Measurements from ENCODE around the gene MAP2K3.

MAP2K3 gene

GRCh38 chr17:21351366-21352065, 67.0 kb downstream of the MAP2K3 start:
- peak overlapping the region; percentile 61 for H3K27ac Mint-ChIP-seq
- H3K9me3 Mint-ChIP-seq = no peaks in the 10 kb centered on the region
- no peak overlapping the region for H3K4me3 Mint-ChIP-seq
- peaks cover 3% of the 10 kb centered on the region for H3K4me1 Mint-ChIP-seq (ENCODE audit: low read depth)
- no peaks in the 10 kb centered on the region for H3K36me3 Mint-ChIP-seq (ENCODE audit: low read depth)
- no peaks in the 10 kb centered on the region for H3K27me3 Mint-ChIP-seq

GRCh38 chr17:21352221-21352980, 67.9 kb downstream of the MAP2K3 start:
- no peak overlapping the region for H3K27ac Mint-ChIP-seq
- no peaks in the 10 kb centered on the region for H3K9me3 Mint-ChIP-seq
- H3K4me1 Mint-ChIP-seq (ENCODE audit: low read depth) = peaks cover 3% of the 10 kb centered on the region
- H3K27me3 Mint-ChIP-seq = no peaks in the 10 kb centered on the region
- no peak overlapping the region for H3K4me3 Mint-ChIP-seq
- no peaks in the 10 kb centered on the region for H3K36me3 Mint-ChIP-seq (ENCODE audit: low read depth)

- Mint-ChIP-seq H3K4me1 (ENCODE audit: low read depth) (peaks cover 3% of the 10 kb centered on the region), H3K27ac (no peak overlapping the region), H3K4me3 (no peak overlapping the region), H3K27me3 (no peaks in the 10 kb centered on the region), H3K36me3 (ENCODE audit: low read depth) (no peaks in the 10 kb centered on the region), H3K9me3 (no peaks in the 10 kb centered on the region)
These were observed 68.4 kb downstream of the MAP2K3 start for GRCh38 chr17:21352981-21353265.

- Mint-ChIP-seq H3K27me3 (no peaks in the 10 kb centered on the region), H3K4me3 (no peak overlapping the region), H3K4me1 (ENCODE audit: low read depth) (no peaks in the 10 kb centered on the region), H3K27ac (no peak overlapping the region), H3K36me3 (ENCODE audit: low read depth) (no peaks in the 10 kb centered on the region), H3K9me3 (no peaks in the 10 kb centered on the region)
These were observed 69.0 kb downstream of the MAP2K3 start for GRCh38 chr17:21353326-21354010.

- no peaks in the 10 kb centered on the region for H3K27me3 Mint-ChIP-seq
- no peaks in the 10 kb centered on the region for H3K9me3 Mint-ChIP-seq
- H3K36me3 Mint-ChIP-seq (ENCODE audit: low read depth) = no peaks in the 10 kb centered on the region
- H3K27ac Mint-ChIP-seq = no peak overlapping the region
- no peaks in the 10 kb centered on the region for H3K4me1 Mint-ChIP-seq (ENCODE audit: low read depth)
- H3K4me3 Mint-ChIP-seq = no peak overlapping the region
These were observed 70.4 kb downstream of the MAP2K3 start for GRCh38 chr17:21354796-21355385.

GRCh38 chr17:21355586-21355985, 71.1 kb downstream of the MAP2K3 start:
- Mint-ChIP-seq H3K4me1 (ENCODE audit: low read depth) (no peaks in the 10 kb centered on the region), H3K36me3 (ENCODE audit: low read depth) (no peaks in the 10 kb centered on the region), H3K27ac (no peak overlapping the region), H3K27me3 (no peaks in the 10 kb centered on the region), H3K9me3 (no peaks in the 10 kb centered on the region), H3K4me3 (no peak overlapping the region)

- no peak overlapping the region for H3K4me3 Mint-ChIP-seq
- H3K36me3 Mint-ChIP-seq (ENCODE audit: low read depth) = no peaks in the 10 kb centered on the region
- no peaks in the 10 kb centered on the region for H3K27me3 Mint-ChIP-seq
- H3K27ac Mint-ChIP-seq = no peak overlapping the region
- H3K4me1 Mint-ChIP-seq (ENCODE audit: low read depth) = no peaks in the 10 kb centered on the region
- no peaks in the 10 kb centered on the region for H3K9me3 Mint-ChIP-seq
These were observed 72.1 kb downstream of the MAP2K3 start for GRCh38 chr17:21356537-21357127.

- Mint-ChIP-seq H3K27ac (no peak overlapping the region), H3K27me3 (no peaks in the 10 kb centered on the region), H3K36me3 (ENCODE audit: low read depth) (no peaks in the 10 kb centered on the region), H3K9me3 (no peaks in the 10 kb centered on the region), H3K4me1 (ENCODE audit: low read depth) (no peaks in the 10 kb centered on the region), H3K4me3 (no peak overlapping the region)
These were observed 72.8 kb downstream of the MAP2K3 start for GRCh38 chr17:21357281-21357680.

- H3K36me3 Mint-ChIP-seq (ENCODE audit: low read depth) = no peaks in the 10 kb centered on the region
- no peaks in the 10 kb centered on the region for H3K27me3 Mint-ChIP-seq
- no peaks in the 10 kb centered on the region for H3K4me1 Mint-ChIP-seq (ENCODE audit: low read depth)
- no peaks in the 10 kb centered on the region for H3K9me3 Mint-ChIP-seq
- H3K4me3 Mint-ChIP-seq = no peak overlapping the region
- H3K27ac Mint-ChIP-seq = no peak overlapping the region
These were observed 73.5 kb downstream of the MAP2K3 start for GRCh38 chr17:21357696-21358656.

- H3K4me3 Mint-ChIP-seq = no peak overlapping the region
These were observed 74.4 kb downstream of the MAP2K3 start for GRCh38 chr17:21358682-21359482.

GRCh38 chr17:21359483-21359840, 75.0 kb downstream of the MAP2K3 start:
- Mint-ChIP-seq H3K4me1 (ENCODE audit: low read depth) (no peaks in the 10 kb centered on the region), H3K27me3 (no peaks in the 10 kb centered on the region), H3K9me3 (no peaks in the 10 kb centered on the region), H3K36me3 (ENCODE audit: low read depth) (no peaks in the 10 kb centered on the region), H3K27ac (peak overlapping the region; percentile 27), H3K4me3 (no peak overlapping the region)

More at GRCh38 chr17:21358682-21359482, 74.4 kb downstream of the MAP2K3 start:
- Mint-ChIP-seq H3K27me3 (no peaks in the 10 kb centered on the region), H3K36me3 (ENCODE audit: low read depth) (no peaks in the 10 kb centered on the region), H3K9me3 (no peaks in the 10 kb centered on the region), H3K4me1 (ENCODE audit: low read depth) (no peaks in the 10 kb centered on the region), H3K27ac (peak overlapping the region; percentile 27)

GRCh38 chr17:21360048-21360447, 75.5 kb downstream of the MAP2K3 start:
- Mint-ChIP-seq H3K9me3 (no peaks in the 10 kb centered on the region), H3K27me3 (no peaks in the 10 kb centered on the region), H3K4me1 (ENCODE audit: low read depth) (no peaks in the 10 kb centered on the region), H3K27ac (no peak overlapping the region), H3K36me3 (ENCODE audit: low read depth) (no peaks in the 10 kb centered on the region), H3K4me3 (no peak overlapping the region)

GRCh38 chr17:21361020-21361809, 76.7 kb downstream of the MAP2K3 start:
- Mint-ChIP-seq H3K4me3 (no peak overlapping the region), H3K4me1 (ENCODE audit: low read depth) (no peaks in the 10 kb centered on the region), H3K27ac (no peak overlapping the region), H3K36me3 (ENCODE audit: low read depth) (no peaks in the 10 kb centered on the region), H3K9me3 (no peaks in the 10 kb centered on the region), H3K27me3 (no peaks in the 10 kb centered on the region)

Data from stimulated activated naive CD8-positive, alpha-beta T cell treated with anti-CD3 and anti-CD28 coated beads, Interleukin-15, Interleukin-2, amounts not matched to agents 100 ng/mL and 50 ng/mL, for 24 hours (primary cell).